WTC11 (cell line): ENCODE results near the gene ASIC1.

Experiments used
- IRF2 ChIP-seq: sonication (generic); formaldehyde crosslinking; IDR thresholded peaks from 2 replicates; pipeline ENCODE4 v1.8.0; 2022; ENCODE audit warnings: low read depth, missing genetic modification reagents, borderline replicate concordance
- NFYB ChIP-seq: sonication (generic); formaldehyde crosslinking; conservative IDR thresholded peaks from 2 replicates; pipeline ENCODE4 v1.8.0; 2022; ENCODE audit warnings: low read depth, missing genetic modification reagents
- TF ChIP-seq, protein P1 (sequence below): fragments of 200-600 bp; IDR thresholded peaks from 2 replicates; pipeline ENCODE4 v1.8.0; 2022; ENCODE audit warnings: antibody characterized with exemption
- TF ChIP-seq, protein P2 (sequence below): fragments of 250-450 bp; sonication (Bioruptor Pico); IDR thresholded peaks from 2 replicates; pipeline ENCODE4 v1.9.0; 2021; ENCODE audit warnings: mild to moderate bottlenecking, borderline replicate concordance
- TF ChIP-seq, protein P3 (sequence below): sonication (generic); formaldehyde crosslinking; IDR thresholded peaks from 2 replicates; pipeline ENCODE4 v1.8.1; 2023; ENCODE audit warnings: mild to moderate bottlenecking, missing genetic modification reagents

DNA sequence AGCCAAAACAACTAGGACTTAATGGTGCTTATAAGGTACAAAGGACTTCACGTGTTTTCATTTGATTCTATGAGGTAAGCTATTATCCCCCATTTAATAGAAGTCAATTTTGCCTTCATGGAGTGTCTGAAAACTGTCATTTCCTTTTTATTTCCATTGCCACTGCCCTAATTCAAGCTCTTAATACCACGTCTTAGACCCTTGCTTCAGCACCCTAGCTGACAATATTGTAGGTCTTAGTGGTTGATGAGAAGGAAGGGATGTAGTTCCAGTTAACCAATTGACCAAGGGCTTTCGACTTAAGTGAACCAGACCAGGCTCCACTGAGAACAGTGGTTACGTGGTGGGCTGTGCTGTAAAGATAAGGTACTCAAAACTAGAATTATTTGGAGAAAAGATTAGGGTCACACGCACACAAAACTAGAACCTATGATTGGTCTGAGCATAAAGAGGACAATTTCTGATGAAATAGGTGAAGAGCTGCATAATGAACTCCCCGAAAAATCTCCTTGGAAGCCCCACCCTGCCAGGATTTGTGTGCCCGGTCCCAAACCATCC is 9.6 kb upstream of the ASIC1 start:
- TF ChIP-seq, protein P1, sequence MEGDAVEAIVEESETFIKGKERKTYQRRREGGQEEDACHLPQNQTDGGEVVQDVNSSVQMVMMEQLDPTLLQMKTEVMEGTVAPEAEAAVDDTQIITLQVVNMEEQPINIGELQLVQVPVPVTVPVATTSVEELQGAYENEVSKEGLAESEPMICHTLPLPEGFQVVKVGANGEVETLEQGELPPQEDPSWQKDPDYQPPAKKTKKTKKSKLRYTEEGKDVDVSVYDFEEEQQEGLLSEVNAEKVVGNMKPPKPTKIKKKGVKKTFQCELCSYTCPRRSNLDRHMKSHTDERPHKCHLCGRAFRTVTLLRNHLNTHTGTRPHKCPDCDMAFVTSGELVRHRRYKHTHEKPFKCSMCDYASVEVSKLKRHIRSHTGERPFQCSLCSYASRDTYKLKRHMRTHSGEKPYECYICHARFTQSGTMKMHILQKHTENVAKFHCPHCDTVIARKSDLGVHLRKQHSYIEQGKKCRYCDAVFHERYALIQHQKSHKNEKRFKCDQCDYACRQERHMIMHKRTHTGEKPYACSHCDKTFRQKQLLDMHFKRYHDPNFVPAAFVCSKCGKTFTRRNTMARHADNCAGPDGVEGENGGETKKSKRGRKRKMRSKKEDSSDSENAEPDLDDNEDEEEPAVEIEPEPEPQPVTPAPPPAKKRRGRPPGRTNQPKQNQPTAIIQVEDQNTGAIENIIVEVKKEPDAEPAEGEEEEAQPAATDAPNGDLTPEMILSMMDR = no peak
- TF ChIP-seq, protein P2, sequence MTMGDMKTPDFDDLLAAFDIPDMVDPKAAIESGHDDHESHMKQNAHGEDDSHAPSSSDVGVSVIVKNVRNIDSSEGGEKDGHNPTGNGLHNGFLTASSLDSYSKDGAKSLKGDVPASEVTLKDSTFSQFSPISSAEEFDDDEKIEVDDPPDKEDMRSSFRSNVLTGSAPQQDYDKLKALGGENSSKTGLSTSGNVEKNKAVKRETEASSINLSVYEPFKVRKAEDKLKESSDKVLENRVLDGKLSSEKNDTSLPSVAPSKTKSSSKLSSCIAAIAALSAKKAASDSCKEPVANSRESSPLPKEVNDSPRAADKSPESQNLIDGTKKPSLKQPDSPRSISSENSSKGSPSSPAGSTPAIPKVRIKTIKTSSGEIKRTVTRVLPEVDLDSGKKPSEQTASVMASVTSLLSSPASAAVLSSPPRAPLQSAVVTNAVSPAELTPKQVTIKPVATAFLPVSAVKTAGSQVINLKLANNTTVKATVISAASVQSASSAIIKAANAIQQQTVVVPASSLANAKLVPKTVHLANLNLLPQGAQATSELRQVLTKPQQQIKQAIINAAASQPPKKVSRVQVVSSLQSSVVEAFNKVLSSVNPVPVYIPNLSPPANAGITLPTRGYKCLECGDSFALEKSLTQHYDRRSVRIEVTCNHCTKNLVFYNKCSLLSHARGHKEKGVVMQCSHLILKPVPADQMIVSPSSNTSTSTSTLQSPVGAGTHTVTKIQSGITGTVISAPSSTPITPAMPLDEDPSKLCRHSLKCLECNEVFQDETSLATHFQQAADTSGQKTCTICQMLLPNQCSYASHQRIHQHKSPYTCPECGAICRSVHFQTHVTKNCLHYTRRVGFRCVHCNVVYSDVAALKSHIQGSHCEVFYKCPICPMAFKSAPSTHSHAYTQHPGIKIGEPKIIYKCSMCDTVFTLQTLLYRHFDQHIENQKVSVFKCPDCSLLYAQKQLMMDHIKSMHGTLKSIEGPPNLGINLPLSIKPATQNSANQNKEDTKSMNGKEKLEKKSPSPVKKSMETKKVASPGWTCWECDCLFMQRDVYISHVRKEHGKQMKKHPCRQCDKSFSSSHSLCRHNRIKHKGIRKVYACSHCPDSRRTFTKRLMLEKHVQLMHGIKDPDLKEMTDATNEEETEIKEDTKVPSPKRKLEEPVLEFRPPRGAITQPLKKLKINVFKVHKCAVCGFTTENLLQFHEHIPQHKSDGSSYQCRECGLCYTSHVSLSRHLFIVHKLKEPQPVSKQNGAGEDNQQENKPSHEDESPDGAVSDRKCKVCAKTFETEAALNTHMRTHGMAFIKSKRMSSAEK (CRISPR knock-in tag) = no peak
- TF ChIP-seq NFYB (CRISPR knock-in tag) = no peak
- no peak for TF ChIP-seq IRF2 (CRISPR knock-in tag)
- TF ChIP-seq, protein P3, sequence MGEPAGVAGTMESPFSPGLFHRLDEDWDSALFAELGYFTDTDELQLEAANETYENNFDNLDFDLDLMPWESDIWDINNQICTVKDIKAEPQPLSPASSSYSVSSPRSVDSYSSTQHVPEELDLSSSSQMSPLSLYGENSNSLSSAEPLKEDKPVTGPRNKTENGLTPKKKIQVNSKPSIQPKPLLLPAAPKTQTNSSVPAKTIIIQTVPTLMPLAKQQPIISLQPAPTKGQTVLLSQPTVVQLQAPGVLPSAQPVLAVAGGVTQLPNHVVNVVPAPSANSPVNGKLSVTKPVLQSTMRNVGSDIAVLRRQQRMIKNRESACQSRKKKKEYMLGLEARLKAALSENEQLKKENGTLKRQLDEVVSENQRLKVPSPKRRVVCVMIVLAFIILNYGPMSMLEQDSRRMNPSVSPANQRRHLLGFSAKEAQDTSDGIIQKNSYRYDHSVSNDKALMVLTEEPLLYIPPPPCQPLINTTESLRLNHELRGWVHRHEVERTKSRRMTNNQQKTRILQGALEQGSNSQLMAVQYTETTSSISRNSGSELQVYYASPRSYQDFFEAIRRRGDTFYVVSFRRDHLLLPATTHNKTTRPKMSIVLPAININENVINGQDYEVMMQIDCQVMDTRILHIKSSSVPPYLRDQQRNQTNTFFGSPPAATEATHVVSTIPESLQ (CRISPR knock-in tag) = no peak
